DOHH2 (cell line): ENCODE measurements around the gene EEF2.

Experiments
- H3F3A ChIP-seq: fragments of 200-600 bp; sonication (generic), shearing (Covaris generic); 2 replicates; pipeline ENCODE4 v1.6.0; 2016; ENCODE audit warnings: antibody characterized with exemption, mild to moderate bottlenecking; ENCODE audit not compliant: control insufficient read depth, insufficient read depth
- H3K27ac ChIP-seq: fragments of 200-600 bp; sonication (generic); 2 replicates; pipeline ENCODE4 v1.5.1; 2014; ENCODE audit warnings: low read depth, mild to moderate bottlenecking, low read length, moderate library complexity
- H3K27me3 ChIP-seq: fragments of 200-600 bp; sonication (generic); 2 replicates; pipeline ENCODE4 v1.6.1; 2014; ENCODE audit warnings: mild to moderate bottlenecking, low read length, mixed read lengths; ENCODE audit not compliant: control insufficient read depth
- H3K36me3 ChIP-seq: fragments of 200-600 bp; sonication (generic); 2 replicates; pipeline ENCODE4 v1.6.1; 2014; ENCODE audit warnings: mild to moderate bottlenecking, low read length, moderate library complexity, mixed read lengths; ENCODE audit not compliant: control insufficient read depth
- H3K4me1 ChIP-seq: fragments of 200-600 bp; sonication (generic); 2 replicates; pipeline ENCODE4 v1.6.1; 2014; ENCODE audit warnings: mild to moderate bottlenecking, low read length, mixed read lengths; ENCODE audit not compliant: control insufficient read depth
- H3K4me2 ChIP-seq: fragments of 200-600 bp; sonication (generic); 2 replicates; pipeline ENCODE4 v1.6.0; 2014; ENCODE audit warnings: mild to moderate bottlenecking, low read length, moderate library complexity
- H3K4me3 ChIP-seq: fragments of 200-600 bp; sonication (generic); 2 replicates; pipeline ENCODE4 v1.5.1; 2014; ENCODE audit warnings: mild to moderate bottlenecking, low read length, mixed read lengths
- H3K79me2 ChIP-seq: fragments of 200-600 bp; sonication (generic); 2 replicates; pipeline ENCODE4 v1.6.1; 2014; ENCODE audit warnings: mild to moderate bottlenecking, low read length, mixed read lengths; ENCODE audit not compliant: control insufficient read depth
- H3K9me2 ChIP-seq: fragments of 200-600 bp; sonication (generic); replicated peaks from 2 replicates; pipeline ENCODE4 v1.6.1; 2014; ENCODE audit warnings: mild to moderate bottlenecking, low read length, mixed read lengths; ENCODE audit not compliant: control insufficient read depth
- H3K9me3 ChIP-seq: fragments of 200-600 bp; sonication (generic); 2 replicates; pipeline ENCODE4 v1.6.1; 2014; ENCODE audit warnings: antibody characterized with exemption, low read length, mixed read lengths; ENCODE audit not compliant: control insufficient read depth, insufficient read depth
- H4K20me1 ChIP-seq: fragments of 200-600 bp; sonication (generic); 2 replicates; pipeline ENCODE4 v1.6.0; 2014; ENCODE audit warnings: low read depth, mild to moderate bottlenecking, antibody characterized with exemption, low read length, moderate library complexity; ENCODE audit not compliant: control insufficient read depth, insufficient read depth
- EZH2phosphoT487 ChIP-seq: fragments of 200-600 bp; sonication (generic); IDR thresholded peaks from 2 replicates; pipeline ENCODE4 v1.6.1; 2017; ENCODE audit warnings: borderline replicate concordance, mild to moderate bottlenecking, antibody characterized with exemption, low read length, moderate library complexity, mixed read lengths
- TF ChIP-seq, protein P1 (sequence below): fragments of 200-600 bp; sonication (generic); IDR thresholded peaks from one replicate; pipeline ENCODE4 v1.5.1; 2014; ENCODE audit warnings: antibody characterized with exemption, mild to moderate bottlenecking, low read depth, low read length; ENCODE audit not compliant: poor library complexity, severe bottlenecking

The EEF2 gene

DNA sequence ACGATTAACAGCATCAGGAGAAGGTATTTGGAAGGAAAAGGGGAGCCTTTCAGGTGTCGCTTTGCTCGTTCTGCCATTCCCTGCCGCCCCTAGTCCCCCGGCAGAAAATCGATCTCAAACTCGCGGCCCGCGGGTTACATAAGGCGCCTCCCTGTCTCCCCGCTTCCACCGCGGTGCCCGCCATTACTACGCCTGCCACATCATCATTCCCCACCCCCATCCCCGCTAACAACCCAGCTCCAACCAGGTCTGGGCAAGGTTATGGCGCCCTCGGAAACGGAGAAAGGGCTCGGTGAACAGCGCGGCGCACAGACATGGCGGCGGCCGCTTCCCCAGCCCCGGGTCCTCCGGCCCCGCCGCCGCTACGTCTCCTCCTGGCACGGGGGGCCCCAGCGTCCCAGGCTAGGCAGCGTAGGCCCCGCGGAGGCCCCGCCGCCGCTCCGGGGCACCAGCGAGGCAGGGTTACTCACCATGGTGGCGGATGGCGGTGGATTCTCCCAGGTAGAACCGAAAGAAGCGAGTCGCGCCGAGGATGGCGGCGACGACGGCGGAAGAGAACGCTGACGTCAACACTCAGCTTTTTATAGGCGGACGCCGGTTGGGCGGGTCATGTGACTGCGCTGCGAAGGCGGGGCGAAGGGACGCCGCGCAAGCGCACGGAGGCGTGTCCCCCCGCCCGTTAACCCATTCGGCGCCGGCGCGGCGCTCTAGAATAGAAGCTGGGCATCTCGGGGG, at the start of gene EEF2:
EEF2 (minus strand) TSS at position 556 of the 735 bp plus-strand sequence; CDS start at position 473, 83 bp downstream.
- peak within 1 kb of the TSS; percentile 95 for H3K4me2 ChIP-seq
- peaks cover 68% of the 10 kb centered on the region for H3F3A ChIP-seq
- peaks cover 51% of the 10 kb centered on the region for H3K36me3 ChIP-seq
- peak within 1 kb of the TSS; percentile 89 for H3K27ac ChIP-seq
- peaks cover 53% of the 10 kb centered on the region for H3K79me2 ChIP-seq
- H3K27me3 ChIP-seq = no peaks in the 10 kb centered on the region
- peaks cover 65% of the 10 kb centered on the region for H3K4me1 ChIP-seq
- H3K4me3 ChIP-seq = peak within 1 kb of the TSS; percentile 99
- H3K9me3 ChIP-seq = no peaks in the 10 kb centered on the region
- no peaks in the 10 kb centered on the region for H3K9me2 ChIP-seq
- peaks cover 46% of the 10 kb centered on the region for H4K20me1 ChIP-seq
- TF ChIP-seq, protein P1, sequence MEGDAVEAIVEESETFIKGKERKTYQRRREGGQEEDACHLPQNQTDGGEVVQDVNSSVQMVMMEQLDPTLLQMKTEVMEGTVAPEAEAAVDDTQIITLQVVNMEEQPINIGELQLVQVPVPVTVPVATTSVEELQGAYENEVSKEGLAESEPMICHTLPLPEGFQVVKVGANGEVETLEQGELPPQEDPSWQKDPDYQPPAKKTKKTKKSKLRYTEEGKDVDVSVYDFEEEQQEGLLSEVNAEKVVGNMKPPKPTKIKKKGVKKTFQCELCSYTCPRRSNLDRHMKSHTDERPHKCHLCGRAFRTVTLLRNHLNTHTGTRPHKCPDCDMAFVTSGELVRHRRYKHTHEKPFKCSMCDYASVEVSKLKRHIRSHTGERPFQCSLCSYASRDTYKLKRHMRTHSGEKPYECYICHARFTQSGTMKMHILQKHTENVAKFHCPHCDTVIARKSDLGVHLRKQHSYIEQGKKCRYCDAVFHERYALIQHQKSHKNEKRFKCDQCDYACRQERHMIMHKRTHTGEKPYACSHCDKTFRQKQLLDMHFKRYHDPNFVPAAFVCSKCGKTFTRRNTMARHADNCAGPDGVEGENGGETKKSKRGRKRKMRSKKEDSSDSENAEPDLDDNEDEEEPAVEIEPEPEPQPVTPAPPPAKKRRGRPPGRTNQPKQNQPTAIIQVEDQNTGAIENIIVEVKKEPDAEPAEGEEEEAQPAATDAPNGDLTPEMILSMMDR = no peak
- no peak for TF ChIP-seq EZH2phosphoT487

DNA sequence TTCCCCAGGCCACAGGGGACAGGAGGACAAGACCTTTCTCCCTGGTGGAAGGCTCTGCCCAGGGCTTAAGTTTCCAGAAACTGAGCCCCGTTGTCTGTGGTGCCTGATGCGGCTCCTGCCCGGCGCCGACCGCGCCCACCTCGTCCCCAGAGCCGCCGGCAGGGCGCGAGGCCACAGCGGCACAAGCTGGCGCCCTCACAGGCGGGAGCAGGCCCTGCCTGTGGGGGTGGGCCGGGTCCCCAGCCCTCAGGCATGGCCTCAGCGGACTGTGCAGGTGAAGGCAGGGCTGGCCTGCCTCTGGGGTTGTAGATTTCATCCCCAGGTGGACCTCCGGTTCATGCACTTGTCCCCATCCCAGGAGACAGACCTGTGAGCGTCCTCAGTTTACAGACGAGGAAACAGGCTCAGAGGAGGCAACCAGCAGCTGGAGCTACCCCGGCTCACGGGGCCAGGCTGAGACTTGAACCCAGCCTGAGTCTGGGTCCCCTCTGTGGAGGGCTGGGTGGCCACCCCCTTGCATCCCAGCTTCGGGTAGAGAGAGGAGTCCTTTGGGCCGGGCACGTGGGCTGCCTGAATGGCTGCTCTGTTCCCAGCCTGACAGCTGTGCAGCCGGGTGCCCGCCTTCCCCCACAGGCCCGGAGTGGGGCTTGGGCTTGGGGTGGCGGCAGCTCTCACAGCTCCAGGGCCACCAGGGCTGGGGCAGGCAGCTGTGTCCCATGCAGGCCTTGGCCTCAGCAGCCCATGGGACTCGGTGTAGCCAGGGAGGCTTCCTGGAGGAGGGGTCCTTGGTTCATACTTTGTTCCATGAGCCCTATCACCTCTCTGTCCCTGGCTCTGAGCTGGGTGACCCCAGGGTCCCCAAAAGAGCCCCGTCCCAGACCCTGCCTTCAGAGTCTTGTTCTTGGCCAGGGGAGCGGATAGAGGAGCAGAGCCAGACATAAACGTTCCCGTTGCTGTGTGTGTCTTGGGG, 49.1 kb upstream of the EEF2 start:
- Histone ChIP-seq H3K9me3 (peaks cover 9% of the 10 kb centered on the region; the same call in 1 of the 2 replicates), H3K27me3 (no peaks in the 10 kb centered on the region), H3F3A (no peaks in the 10 kb centered on the region; the same call in none of the 2 replicates), H3K36me3 (peaks cover 34% of the 10 kb centered on the region), H3K4me1 (no peaks in the 10 kb centered on the region), H4K20me1 (no peaks in the 10 kb centered on the region), H3K4me2 (no peak overlapping the region), H3K9me2 (no peaks in the 10 kb centered on the region), H3K79me2 (no peaks in the 10 kb centered on the region), H3K4me3 (no peak overlapping the region), H3K27ac (no peak overlapping the region)
- TF ChIP-seq, protein P1 = no peak
- TF ChIP-seq EZH2phosphoT487 = no peak

DNA sequence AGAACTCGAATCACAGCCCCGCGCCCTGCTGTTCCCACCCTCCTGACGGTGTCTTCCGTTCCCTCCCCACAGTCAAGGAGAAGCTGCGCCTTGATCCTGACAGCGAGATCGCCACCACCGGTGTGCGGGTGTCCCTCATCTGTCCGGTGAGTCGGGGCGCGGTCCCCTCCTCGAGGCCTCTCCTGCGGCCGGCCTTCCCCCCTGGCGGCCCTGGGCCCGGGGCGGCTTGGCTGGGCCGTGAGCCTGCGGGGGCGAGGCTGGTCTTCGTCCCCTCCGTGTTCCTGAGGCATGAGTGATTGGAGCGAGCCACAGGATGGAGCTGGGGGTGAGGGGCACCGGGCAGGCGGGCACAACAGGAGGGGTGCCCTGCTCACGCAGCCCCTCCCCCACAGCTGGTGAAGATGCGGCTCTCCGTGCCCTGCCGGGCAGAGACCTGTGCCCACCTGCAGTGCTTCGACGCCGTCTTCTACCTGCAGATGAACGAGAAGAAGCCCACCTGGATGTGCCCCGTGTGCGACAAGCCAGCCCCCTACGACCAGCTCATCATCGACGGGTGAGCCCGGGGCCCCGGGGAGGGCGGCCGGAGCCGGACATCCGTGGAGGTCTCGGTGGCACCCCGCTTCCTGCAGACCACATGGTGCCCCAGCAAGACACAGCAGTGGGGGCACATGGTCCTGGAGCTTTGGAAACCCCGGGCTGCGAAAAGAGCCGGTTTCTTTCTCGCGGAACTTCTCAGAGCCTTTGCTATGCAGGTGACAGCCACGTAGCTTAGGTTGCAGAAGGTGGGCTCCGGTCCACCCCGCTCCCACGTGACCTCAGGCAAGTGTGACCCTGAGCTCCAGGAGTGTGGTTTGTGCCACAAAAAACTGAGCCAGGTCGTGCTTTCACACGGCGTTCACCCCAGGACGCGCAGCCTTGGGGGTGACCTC, 48.0 kb upstream of the EEF2 start:
- Histone ChIP-seq H3K4me2 (no peak overlapping the region), H3K4me3 (no peak overlapping the region), H3K9me3 (peaks cover 9% of the 10 kb centered on the region; the same call in 1 of the 2 replicates), H3K27me3 (no peaks in the 10 kb centered on the region), H3K27ac (no peak overlapping the region), H4K20me1 (no peaks in the 10 kb centered on the region), H3F3A (no peaks in the 10 kb centered on the region; the same call in 1 of the 2 replicates), H3K36me3 (peaks cover 34% of the 10 kb centered on the region), H3K9me2 (no peaks in the 10 kb centered on the region), H3K79me2 (no peaks in the 10 kb centered on the region), H3K4me1 (no peaks in the 10 kb centered on the region)
- TF ChIP-seq, protein P1 = no peak
- TF ChIP-seq EZH2phosphoT487 = no peak
